Body of pancreas (tissue), 4 donors: Measurements from ENCODE around the gene KLF1. TPM values are rescaled to one million over a fixed set of nuclear protein-coding genes. Genes with fewer than 3 reads are reported as not detected.
"Not testable (repeated sequence)": the region's sequence is repeated elsewhere in the genome, so short reads cannot be mapped to it uniquely, and the experiment has no call there.

Source experiments
- ATAC-seq: fragments of 150-250 bp; one replicate; pipeline ENCODE4 v1.9.1; 2016
- DNase-seq, 4 donors: peaks; one replicate each; pipeline ENCODE4 v3.0.0-alpha.2; 2019
- H3K27ac ChIP-seq, 4 donors: fragments of 200-600 bp; sonication (generic); 1 replicate in 3 of 4; 2 replicates in 1 of 4; pipeline versions ENCODE4 v1.5.1 to v1.6.1; 2016 to 2019; ENCODE audit warnings: mild to moderate bottlenecking in 1 of 4, mixed read lengths in 1 of 4, moderate library complexity in 1 of 4
- H3K27me3 ChIP-seq, 2 donors: fragments of 200-600 bp; sonication (generic); one replicate each; pipeline ENCODE4 v1.6.0; 2016; ENCODE audit warnings: mild to moderate bottlenecking in 1 of 2
- H3K36me3 ChIP-seq, 2 donors: fragments of 200-600 bp; sonication (generic); replicated peaks in 1 of 2; 2 replicates each; pipeline ENCODE4 v1.5.1; 2016; ENCODE audit warnings: low read depth in 2 of 2; ENCODE audit not compliant: insufficient read depth in 1 of 2
- H3K4me1 ChIP-seq: fragments of 200-600 bp; sonication (generic); one replicate; pipeline ENCODE4 v1.6.0; 2016
- H3K4me3 ChIP-seq, 2 donors: fragments of 200-600 bp; sonication (generic); 1 replicate in 1 of 2; 2 replicates in 1 of 2; pipeline ENCODE4 v1.5.1; 2016 to 2019
- H3K9me3 ChIP-seq, 3 donors: fragments of 200-600 bp; sonication (generic); 1 replicate in 2 of 3; 2 replicates in 1 of 3; pipeline ENCODE4 v1.5.1; 2016
- CTCF ChIP-seq, 7 experiments: fragments of 450-650 bp in 4 of 7; fragments of 200-600 bp in 3 of 7; sonication (generic) in 3 of 7; IDR thresholded peaks; one replicate each; pipeline ENCODE4 v1.5.1; 2016 to 2019; ENCODE audit warnings: antibody characterized with exemption in 7 of 7
- POLR2A ChIP-seq, 3 donors: fragments of 450-650 bp; IDR thresholded peaks; one replicate each; pipeline ENCODE4 v1.6.1; 2016; ENCODE audit warnings: antibody characterized with exemption in 3 of 3, mild to moderate bottlenecking in 2 of 3
- WGBS, 2 donors: methylation state at CpG; one replicate each; pipeline ENCODE4 v1.1.5; 2017; 5-methylcytosine and 5-hydroxymethylcytosine counted together
- intact Hi-C: fragments of 100-400 bp; cut with DNase I; formaldehyde crosslinking; loops from one replicate; pipeline ENCODE4 v1.15.1; 2023
- total RNA-seq, 2 donors: library from RNA; depleted of rRNA; stranded (reverse); fragments of >200 nt; gene quantifications; one replicate each; pipeline ENCODE4 v1.1.0, GENCODE V29; 2016

Gene KLF1
- total RNA-seq, 2 donors from 2014 or later = not detected

GRCh38 chr19:12891553-12892021 lies 4.6 kb upstream of the KLF1 start:
- Histone ChIP-seq H3K27me3 (no peaks in the 10 kb centered on the region), H3K4me3 (peak overlapping the region; percentile 70 to 83), H3K9me3 (no peaks in the 10 kb centered on the region), H3K4me1 (peaks cover 19% of the 10 kb centered on the region), H3K36me3 (peaks cover 0 to 4% of the 10 kb centered on the region in 2 donors), H3K27ac (peak overlapping the region in 3 of 4 donors; percentile 59 to 90 (median 88))
- intact Hi-C loops = no loop called here
- WGBS, 2 donors = 6 to 14% methylated on average over 7 to 24 of the region's 26 CpGs
- TF ChIP-seq POLR2A (IDR thresholded peaks at IDR 0.05) (no peak), CTCF (IDR thresholded peaks at IDR 0.05) (no peak)
- ATAC-seq = no peak
- no peak for DNase-seq

GRCh38 chr19:12890787-12891552 lies 4.0 kb upstream of the KLF1 start, which contains the start of gene GCDH:
Gene GCDH (plus strand): TSS chr19:12891160. CDS start chr19:12891305, 145 bp downstream.
- Histone ChIP-seq H3K4me3 (peak within 1 kb of the TSS; percentile 70 to 83), H3K27ac (peak within 1 kb of the TSS; percentile 59 to 90 (median 78)), H3K36me3 (peaks cover 0 to 4% of the 10 kb centered on the region in 2 donors), H3K4me1 (peaks cover 21% of the 10 kb centered on the region), H3K27me3 (no peaks in the 10 kb centered on the region), H3K9me3 (no peaks in the 10 kb centered on the region)
- TF ChIP-seq POLR2A (IDR thresholded peaks at IDR 0.05) = peak; percentile 76 to 93 (median 91)
- peak in 1 of 7 experiments; percentile 19 for TF ChIP-seq CTCF (IDR thresholded peaks at IDR 0.05)
- DNase-seq = peak; percentile 98 to 99 (median 98)
- ATAC-seq = peak; percentile 97
- 0 to 1% methylated on average over 25 to 49 of the region's 49 CpGs for WGBS, 2 donors
- intact Hi-C loops = no loop called here

- peak overlapping the region; percentile 41 to 90 (median 74) for H3K27ac ChIP-seq
- TF ChIP-seq CTCF (IDR thresholded peaks at IDR 0.05) = peak in 3 of 7 experiments; percentile 16 to 50 (median 46)
- ATAC-seq, DNase-seq, H3K36me3 ChIP-seq, intact Hi-C loops, H3K27me3 ChIP-seq, H3K4me3 ChIP-seq, H3K9me3 ChIP-seq: not testable (repeated sequence)
- 24 to 25% methylated on average over 10 of the region's 10 CpGs for WGBS, 2 donors
- peaks cover 27% of the 10 kb centered on the region for H3K4me1 ChIP-seq
These were observed 3.3 kb upstream of the KLF1 start for GRCh38 chr19:12890299-12890786.

GRCh38 chr19:12888006-12888603 lies 1.1 kb upstream of the KLF1 start:
- no peak overlapping the region for H3K4me3 ChIP-seq
- TF ChIP-seq CTCF (IDR thresholded peaks at IDR 0.05) (no peak), POLR2A (IDR thresholded peaks at IDR 0.05) (no peak)
- peaks cover 36% of the 10 kb centered on the region for H3K4me1 ChIP-seq
- intact Hi-C loops = no loop called here
- no peak overlapping the region for H3K27ac ChIP-seq
- no peaks in the 10 kb centered on the region for H3K27me3 ChIP-seq
- DNase-seq = no peak
- WGBS, 2 donors = 56 to 67% methylated on average over 4 to 5 of the region's 5 CpGs
- no peaks in the 10 kb centered on the region for H3K36me3 ChIP-seq
- peaks cover 0 to 6% (median 0%) of the 10 kb centered on the region in 3 donors for H3K9me3 ChIP-seq
- no peak for ATAC-seq
